Activated CD8-positive, alpha-beta T cell treated with anti-CD3 and anti-CD28 coated beads for 36 hours (primary cell): ENCODE results near the gene LRRC7. TPM values are rescaled to one million over a fixed set of nuclear protein-coding genes. Genes with fewer than 3 reads are reported as not detected.
A peak's percentile ranks its signal among the peaks of the same experiment; 100 is the strongest.

Source experiments
- ATAC-seq: fragments of 200-7000 bp; cut with Tn5 transposase; one replicate; pipeline ENCODE4 v1.10.0; 2021; ENCODE audit warnings: mild to moderate bottlenecking, moderate library complexity
- CTCF ChIA-PET: fragments of 350-600 bp; sonication (Branson Sonifier 250); formaldehyde crosslinking; loops from one replicate; lab custom pipeline; 2021; ENCODE audit warnings: antibody characterized with exemption; lab: Charles Lee
- POLR2A ChIA-PET: fragments of 350-600 bp; sonication (Branson Sonifier 250); formaldehyde crosslinking; loops from one replicate; lab custom pipeline; 2021; ENCODE audit warnings: antibody characterized with exemption; lab: Charles Lee
- DNase-seq: peaks from one replicate; pipeline ENCODE4 v3.0.0-alpha.2; 2020
- H3K27ac Mint-ChIP-seq: one replicate; pipeline ENCODE4 v1.8.0; 2021; ENCODE audit warnings: mild to moderate bottlenecking, mixed read lengths
- H3K27me3 Mint-ChIP-seq: one replicate; pipeline ENCODE4 v1.8.0; 2021; ENCODE audit warnings: mixed read lengths
- H3K36me3 Mint-ChIP-seq: one replicate; pipeline ENCODE4 v1.8.0; 2021; ENCODE audit warnings: low read depth, mixed read lengths
- H3K4me1 Mint-ChIP-seq: one replicate; pipeline ENCODE4 v1.8.0; 2021; ENCODE audit warnings: low read depth, mixed read lengths
- H3K4me3 Mint-ChIP-seq: one replicate; pipeline ENCODE4 v1.8.0; 2021; ENCODE audit warnings: mild to moderate bottlenecking, moderate library complexity, mixed read lengths
- H3K9me3 Mint-ChIP-seq: one replicate; pipeline ENCODE4 v1.8.0; 2021; ENCODE audit warnings: mixed read lengths
- CTCF ChIP-seq: fragments of 200-600 bp; IDR thresholded peaks from one replicate; pipeline ENCODE4 v1.8.0; 2022; ENCODE audit warnings: antibody characterized with exemption, mild to moderate bottlenecking
- intact Hi-C: fragments of 100-400 bp; cut with micrococcal nuclease; formaldehyde crosslinking; loops from one replicate; pipeline ENCODE4 v1.10.0; 2022
- total RNA-seq, 2 experiments: library from RNA; stranded (reverse); gene quantifications; one replicate each; pipeline ENCODE4 v1.2.3, GENCODE V29; 2021

LRRC7 gene
- total RNA-seq, 2 experiments from 2014 or later = 0.27 to 0.29 TPM

GRCh38 chr1:69697340-69697739 is 129.6 kb downstream of the LRRC7 start:
- Mint-ChIP-seq H3K27ac (no peak overlapping the region), H3K4me1 (no peaks in the 10 kb centered on the region), H3K4me3 (no peak overlapping the region), H3K36me3 (no peaks in the 10 kb centered on the region), H3K9me3 (peaks cover 19% of the 10 kb centered on the region), H3K27me3 (no peaks in the 10 kb centered on the region)
- DNase-seq (no peak), ATAC-seq (no peak)
- intact Hi-C loops = no loop called here
- CTCF ChIA-PET = interaction anchor here (0.9 kb wide), 1 partner anchor 278 kb away, joined by 3 read pairs; no protein-coding TSS in a partner anchor
- POLR2A ChIA-PET = interaction anchor here (0.6 kb wide), 1 partner anchor 1278 kb away, joined by 4 read pairs; no protein-coding TSS in a partner anchor
- TF ChIP-seq CTCF = no peak

GRCh38 chr1:69700770-69701169 is 133.0 kb downstream of the LRRC7 start:
- DNase-seq = peak; percentile 4
- CTCF ChIA-PET = no interaction called here
- POLR2A ChIA-PET = no interaction called here
- Mint-ChIP-seq H3K36me3 (no peaks in the 10 kb centered on the region), H3K27me3 (no peaks in the 10 kb centered on the region), H3K4me3 (no peak overlapping the region), H3K9me3 (peaks cover 14% of the 10 kb centered on the region), H3K4me1 (no peaks in the 10 kb centered on the region), H3K27ac (no peak overlapping the region)
- no peak for ATAC-seq
- intact Hi-C loops = no loop called here
- TF ChIP-seq CTCF = no peak

- POLR2A ChIA-PET = no interaction called here
- ATAC-seq (no peak), DNase-seq (no peak)
- Mint-ChIP-seq H3K27ac (no peak overlapping the region), H3K4me3 (no peak overlapping the region), H3K4me1 (no peaks in the 10 kb centered on the region), H3K27me3 (no peaks in the 10 kb centered on the region), H3K36me3 (no peaks in the 10 kb centered on the region), H3K9me3 (peaks cover 9% of the 10 kb centered on the region)
- intact Hi-C loops = no loop called here
- TF ChIP-seq CTCF = no peak
- CTCF ChIA-PET = no interaction called here
Observed at GRCh38 chr1:69702085-69702484, 134.4 kb downstream of the LRRC7 start.

GRCh38 chr1:69706473-69706872 is 138.8 kb downstream of the LRRC7 start:
- H3K36me3 Mint-ChIP-seq = no peaks in the 10 kb centered on the region
- TF ChIP-seq CTCF = no peak
- intact Hi-C loops = no loop called here
- no peak overlapping the region for H3K4me3 Mint-ChIP-seq
- no peaks in the 10 kb centered on the region for H3K4me1 Mint-ChIP-seq
- ChIA-PET POLR2A (no interaction called here), CTCF (no interaction called here)
- ATAC-seq (no peak), DNase-seq (no peak)
- no peaks in the 10 kb centered on the region for H3K27me3 Mint-ChIP-seq
- H3K27ac Mint-ChIP-seq = no peak overlapping the region
- peaks cover 2% of the 10 kb centered on the region for H3K9me3 Mint-ChIP-seq

- Mint-ChIP-seq H3K36me3 (no peaks in the 10 kb centered on the region), H3K4me3 (no peak overlapping the region), H3K27me3 (no peaks in the 10 kb centered on the region), H3K9me3 (peaks cover 2% of the 10 kb centered on the region), H3K27ac (no peak overlapping the region), H3K4me1 (no peaks in the 10 kb centered on the region)
- ChIA-PET POLR2A (no interaction called here), CTCF (no interaction called here)
- no peak for DNase-seq
- no peak for TF ChIP-seq CTCF
- ATAC-seq = no peak
- intact Hi-C loops = no loop called here
Observed at GRCh38 chr1:69707103-69707502, 139.4 kb downstream of the LRRC7 start.
